UCSD-AML1 (cell line): Measurements from ENCODE around the gene TAOK3.
"Not testable (repeated sequence)": the region's sequence is repeated elsewhere in the genome, so short reads cannot be mapped to it uniquely, and the experiment has no call there.

Experiments
- DNase-seq: peaks from one replicate; lab custom pipeline; 2025; ENCODE audit not compliant: unreplicated experiment; lab: John Stamatoyannopoulos, UW

TAOK3 gene

GRCh38 chr12:118304093-118304492 is 68.6 kb downstream of the TAOK3 start:
- DNase-seq, result no peak

- DNase-seq, result no peak
These were observed 70.7 kb downstream of the TAOK3 start for GRCh38 chr12:118302053-118302452.

- no peak for DNase-seq
These were observed 72.8 kb downstream of the TAOK3 start for GRCh38 chr12:118299791-118300460.

- DNase-seq, result no peak
These were observed 75.4 kb downstream of the TAOK3 start for GRCh38 chr12:118297284-118297683.

- DNase-seq, result no peak
These were observed 79.9 kb downstream of the TAOK3 start for GRCh38 chr12:118292836-118293235.

GRCh38 chr12:118290130-118290529 is 82.6 kb downstream of the TAOK3 start:
- no peak for DNase-seq

GRCh38 chr12:118288174-118288573 is 84.5 kb downstream of the TAOK3 start:
- no peak for DNase-seq

- DNase-seq, result no peak
These were observed 85.0 kb downstream of the TAOK3 start for GRCh38 chr12:118287728-118288127.

- DNase-seq, result no peak
These were observed 89.9 kb downstream of the TAOK3 start for GRCh38 chr12:118282767-118283166.

GRCh38 chr12:118278288-118278687 is 94.4 kb downstream of the TAOK3 start:
- DNase-seq, result not testable (repeated sequence)

GRCh38 chr12:118274066-118274465 is 98.6 kb downstream of the TAOK3 start:
- DNase-seq, result no peak

- DNase-seq, result no peak
These were observed 100.8 kb downstream of the TAOK3 start for GRCh38 chr12:118271770-118272417.

GRCh38 chr12:118271183-118271582 is 101.5 kb downstream of the TAOK3 start:
- no peak for DNase-seq

- DNase-seq, result no peak
These were observed 102.9 kb downstream of the TAOK3 start for GRCh38 chr12:118269806-118270205.

GRCh38 chr12:118259079-118259478 is 113.6 kb downstream of the TAOK3 start:
- DNase-seq, result no peak

- no peak for DNase-seq
These were observed 116.4 kb downstream of the TAOK3 start for GRCh38 chr12:118256352-118256751.

GRCh38 chr12:118249547-118249946 is 123.2 kb downstream of the TAOK3 start:
- no peak for DNase-seq

GRCh38 chr12:118245886-118246285 is 126.8 kb downstream of the TAOK3 start:
- not testable (repeated sequence) for DNase-seq

GRCh38 chr12:118238888-118239287 is 133.8 kb downstream of the TAOK3 start:
- no peak for DNase-seq

- no peak for DNase-seq
These were observed 134.8 kb downstream of the TAOK3 start for GRCh38 chr12:118237908-118238307.

- no peak for DNase-seq
These were observed 135.5 kb downstream of the TAOK3 start for GRCh38 chr12:118237052-118237665.

- DNase-seq, result no peak
These were observed 152.0 kb downstream of the TAOK3 start for GRCh38 chr12:118220702-118221101.
